CD4-positive, alpha-beta T cell treated with Interleukin-4 for 1 hour (primary cell): Measurements from ENCODE around the gene AAMP.

Source experiments
- DNase-seq, 2 donors: peaks; one replicate each; pipeline ENCODE4 v3.0.0-alpha.2; 2020 to 2022

The AAMP gene

GRCh38 chr2:218218268-218219185 lies 51.4 kb downstream of the AAMP start:
- DNase-seq, result peak in 1 of 2 donors; percentile 60

- DNase-seq, result peak; percentile 68 to 74
These were observed 52.3 kb downstream of the AAMP start for GRCh38 chr2:218217360-218218267.

- peak; percentile 94 for DNase-seq
These were observed 53.1 kb downstream of the AAMP start, which contains the start of gene ARPC2 for GRCh38 chr2:218216674-218217359. Gene ARPC2 (plus strand): TSS chr2:218217189. CDS start chr2:218217471, 282 bp downstream.

- DNase-seq, result no peak
These were observed 53.6 kb downstream of the AAMP start for GRCh38 chr2:218216336-218216673.
